Activated CD8-positive, alpha-beta T cell treated with anti-CD3 and anti-CD28 coated beads for 36 hours (primary cell): ENCODE measurements around the gene GRAPL. TPM values are rescaled to one million over a fixed set of nuclear protein-coding genes. Genes with fewer than 3 reads are reported as not detected.
"Not testable (repeated sequence)": the region's sequence is repeated elsewhere in the genome, so short reads cannot be mapped to it uniquely, and the experiment has no call there.

Experiments used
- ATAC-seq: fragments of 200-7000 bp; cut with Tn5 transposase; one replicate; pipeline ENCODE4 v1.10.0; 2021; ENCODE audit warnings: mild to moderate bottlenecking, moderate library complexity
- CTCF ChIA-PET: fragments of 350-600 bp; sonication (Branson Sonifier 250); formaldehyde crosslinking; loops from one replicate; lab custom pipeline; 2021; ENCODE audit warnings: antibody characterized with exemption; lab: Charles Lee
- POLR2A ChIA-PET: fragments of 350-600 bp; sonication (Branson Sonifier 250); formaldehyde crosslinking; loops from one replicate; lab custom pipeline; 2021; ENCODE audit warnings: antibody characterized with exemption; lab: Charles Lee
- DNase-seq: peaks from one replicate; pipeline ENCODE4 v3.0.0-alpha.2; 2020
- H3K27ac Mint-ChIP-seq: one replicate; pipeline ENCODE4 v1.8.0; 2021; ENCODE audit warnings: mild to moderate bottlenecking, mixed read lengths
- H3K27me3 Mint-ChIP-seq: one replicate; pipeline ENCODE4 v1.8.0; 2021; ENCODE audit warnings: mixed read lengths
- H3K36me3 Mint-ChIP-seq: one replicate; pipeline ENCODE4 v1.8.0; 2021; ENCODE audit warnings: low read depth, mixed read lengths
- H3K4me1 Mint-ChIP-seq: one replicate; pipeline ENCODE4 v1.8.0; 2021; ENCODE audit warnings: low read depth, mixed read lengths
- H3K4me3 Mint-ChIP-seq: one replicate; pipeline ENCODE4 v1.8.0; 2021; ENCODE audit warnings: mild to moderate bottlenecking, moderate library complexity, mixed read lengths
- H3K9me3 Mint-ChIP-seq: one replicate; pipeline ENCODE4 v1.8.0; 2021; ENCODE audit warnings: mixed read lengths
- intact Hi-C: fragments of 100-400 bp; cut with micrococcal nuclease; formaldehyde crosslinking; loops from one replicate; pipeline ENCODE4 v1.10.0; 2022
- total RNA-seq, 2 experiments: library from RNA; stranded (reverse); gene quantifications; one replicate each; pipeline ENCODE4 v1.2.3, GENCODE V29; 2021

GRAPL gene
- total RNA-seq, 2 experiments from 2014 or later, result 5.1 to 6.5 TPM

DNA sequence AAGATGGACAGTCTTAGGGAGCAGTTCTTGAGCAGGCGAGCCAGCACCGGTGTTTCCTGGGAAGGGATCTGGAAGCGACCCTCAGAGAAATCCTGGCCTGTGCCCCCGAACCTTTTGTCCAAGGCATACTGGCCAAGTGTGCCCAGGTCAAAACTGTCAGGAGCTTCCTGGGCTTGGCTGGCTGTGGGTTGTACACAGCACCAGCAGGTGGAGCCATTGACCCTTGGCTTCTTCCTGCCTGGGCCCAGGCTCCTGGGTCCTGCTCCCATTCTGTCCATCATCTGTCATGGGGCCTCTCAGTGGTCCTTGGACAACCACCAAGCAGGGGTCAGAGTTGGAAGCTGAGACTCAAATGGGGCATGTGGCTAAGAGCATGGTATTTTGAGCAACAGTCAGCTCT is 15.0 kb downstream of the GRAPL start:
- H3K27ac Mint-ChIP-seq, H3K4me1 Mint-ChIP-seq, intact Hi-C loops, H3K27me3 Mint-ChIP-seq, H3K4me3 Mint-ChIP-seq, POLR2A ChIA-PET, CTCF ChIA-PET, H3K9me3 Mint-ChIP-seq, H3K36me3 Mint-ChIP-seq: not testable (repeated sequence)
- peak; percentile 57 for ATAC-seq
- DNase-seq, result peak; percentile 45

DNA sequence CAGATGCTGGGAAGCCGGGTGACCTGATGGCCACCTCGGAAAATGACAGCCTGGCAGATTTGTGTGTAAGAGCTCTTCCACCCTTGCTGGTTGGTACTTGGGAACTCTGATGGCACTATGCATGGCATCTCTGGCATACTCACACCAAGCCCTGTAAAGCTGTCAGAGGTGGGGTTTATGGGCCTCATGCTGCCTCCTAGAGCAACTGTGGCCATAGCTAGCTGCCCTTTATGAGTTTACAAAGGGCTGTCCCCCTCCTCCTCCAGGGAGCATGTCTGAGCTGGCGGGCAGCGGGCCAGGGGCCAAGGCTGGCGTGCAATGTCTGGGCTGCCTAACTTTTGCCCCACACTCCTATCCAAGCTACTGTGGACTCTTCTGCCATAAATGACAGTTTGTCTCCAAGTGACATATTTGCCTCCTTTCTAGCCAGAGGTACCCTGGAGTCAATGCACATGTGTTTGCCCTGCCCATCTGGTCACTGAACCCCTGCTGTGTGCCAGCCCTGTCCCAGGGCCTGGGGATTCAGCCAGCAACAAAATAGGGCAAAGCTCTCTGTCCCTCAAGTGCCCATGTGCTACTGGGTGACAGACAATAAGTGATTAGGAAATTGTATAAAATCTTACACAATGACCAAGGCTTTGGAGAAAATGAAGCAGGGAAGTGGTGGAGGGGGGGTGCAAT is 15.8 kb downstream of the GRAPL start:
- H3K36me3 Mint-ChIP-seq, ATAC-seq, CTCF ChIA-PET, H3K4me3 Mint-ChIP-seq, H3K4me1 Mint-ChIP-seq, H3K27ac Mint-ChIP-seq, H3K27me3 Mint-ChIP-seq, POLR2A ChIA-PET, H3K9me3 Mint-ChIP-seq, DNase-seq, intact Hi-C loops: not testable (repeated sequence)

DNA sequence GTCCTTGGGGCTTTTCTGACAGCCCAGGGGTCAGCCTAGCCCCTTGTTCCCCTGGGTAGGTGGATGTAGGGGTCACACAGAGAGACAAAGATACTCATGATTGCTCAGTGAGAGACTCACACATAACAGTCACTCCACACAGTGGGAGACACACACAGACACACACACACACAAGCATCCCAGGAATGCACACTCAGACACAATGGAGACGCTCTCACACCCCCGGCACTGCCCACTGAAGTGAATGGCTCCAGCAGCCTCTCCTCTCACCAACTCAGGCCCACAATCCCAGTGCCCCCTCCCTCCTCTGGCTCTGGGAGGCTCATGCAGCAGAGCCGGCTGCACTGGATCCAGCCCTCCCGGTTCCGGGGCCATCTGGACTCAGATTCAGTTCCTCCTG is 17.0 kb downstream of the GRAPL start:
- H3K9me3 Mint-ChIP-seq, CTCF ChIA-PET, ATAC-seq, H3K4me3 Mint-ChIP-seq, DNase-seq, H3K27me3 Mint-ChIP-seq, H3K27ac Mint-ChIP-seq, POLR2A ChIA-PET, H3K36me3 Mint-ChIP-seq, H3K4me1 Mint-ChIP-seq, intact Hi-C loops: not testable (repeated sequence)

DNA sequence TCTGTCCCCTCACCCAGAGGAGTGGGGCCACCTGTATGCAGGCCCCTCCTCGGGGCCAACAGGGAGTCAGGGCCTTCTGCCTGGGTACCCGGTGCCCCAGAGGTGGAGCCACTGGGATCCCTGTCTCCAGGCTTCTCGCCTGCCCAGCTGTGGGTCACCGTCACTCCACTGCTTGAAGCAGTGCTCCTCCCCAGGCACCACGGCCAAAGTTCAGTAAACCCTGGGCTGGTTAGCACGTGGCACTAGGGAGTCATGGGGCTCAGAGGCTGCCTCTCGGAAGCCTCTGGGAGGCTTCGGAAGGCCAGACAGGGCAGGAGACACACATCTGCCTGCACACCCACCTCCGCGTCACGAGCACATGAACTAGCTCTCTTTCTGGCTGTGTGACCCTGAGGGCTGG is 18.1 kb downstream of the GRAPL start:
- H3K9me3 Mint-ChIP-seq, H3K27ac Mint-ChIP-seq, intact Hi-C loops, DNase-seq, ATAC-seq, H3K4me3 Mint-ChIP-seq, H3K4me1 Mint-ChIP-seq, POLR2A ChIA-PET, H3K27me3 Mint-ChIP-seq, H3K36me3 Mint-ChIP-seq, CTCF ChIA-PET: not testable (repeated sequence)

DNA sequence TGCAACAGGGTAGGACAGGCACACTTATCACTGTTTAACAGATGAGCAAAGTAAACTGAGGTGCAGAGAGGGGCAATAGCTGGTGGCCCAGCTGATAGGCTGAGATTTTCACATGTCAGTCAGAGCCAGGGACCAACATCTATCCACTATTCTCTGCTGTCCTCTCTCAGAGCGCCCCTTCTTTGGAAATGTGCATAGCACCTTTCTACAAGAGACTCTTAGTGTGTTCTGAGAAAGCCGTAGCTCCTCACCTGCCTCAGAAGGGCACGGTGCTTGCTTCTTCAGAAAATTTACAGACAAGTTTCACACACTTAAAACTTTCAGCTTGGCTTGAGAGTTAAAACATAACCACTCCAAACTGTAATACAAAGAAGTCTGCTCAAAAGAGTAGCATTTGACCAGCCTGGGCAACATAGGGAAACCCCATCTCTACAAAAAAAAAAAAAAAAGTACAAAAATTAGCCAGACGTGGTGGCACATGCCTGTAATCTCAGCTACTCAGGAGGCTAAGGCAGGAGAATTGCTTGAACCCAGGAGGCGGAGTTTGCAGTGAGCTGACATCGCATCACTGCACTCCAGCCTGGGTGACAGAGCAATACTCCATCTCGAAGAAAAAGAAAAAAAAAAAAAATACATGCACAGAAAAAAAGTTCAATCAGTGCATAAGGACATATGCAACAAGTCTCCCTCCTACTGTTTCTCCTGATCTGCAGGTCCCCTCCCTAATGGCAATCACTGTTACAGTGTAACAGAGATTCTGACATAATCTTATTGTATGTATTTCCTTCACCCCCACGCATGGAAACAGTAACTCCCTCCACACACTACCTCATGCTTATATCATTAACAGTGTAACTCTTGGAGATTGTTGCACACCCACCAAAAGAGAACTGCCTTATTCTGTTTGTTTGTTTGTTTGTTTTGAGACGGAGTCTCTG is 23.6 kb downstream of the GRAPL start:
- H3K4me1 Mint-ChIP-seq, intact Hi-C loops, H3K9me3 Mint-ChIP-seq, DNase-seq, H3K4me3 Mint-ChIP-seq, ATAC-seq, H3K27me3 Mint-ChIP-seq, H3K36me3 Mint-ChIP-seq, CTCF ChIA-PET, POLR2A ChIA-PET, H3K27ac Mint-ChIP-seq: not testable (repeated sequence)

DNA sequence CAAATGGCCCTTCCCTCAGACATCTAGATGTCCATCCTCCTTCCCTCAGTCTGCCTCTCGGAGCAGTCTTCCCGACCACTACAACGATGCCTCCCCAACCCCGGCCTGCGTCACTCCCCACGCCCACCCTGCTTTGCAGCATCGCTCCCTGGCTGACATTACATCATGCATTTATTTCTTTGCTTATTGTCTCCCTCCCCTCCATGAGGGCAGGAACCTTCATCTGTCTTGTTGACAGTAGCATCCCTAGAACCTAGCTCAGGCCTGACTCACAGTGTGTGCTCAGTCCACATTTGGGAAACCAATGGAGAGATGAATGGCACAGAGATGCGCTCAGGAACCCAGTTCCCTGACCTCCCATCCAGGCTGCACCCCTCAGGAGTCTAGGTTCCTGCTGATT is 30.2 kb downstream of the GRAPL start:
- H3K27ac Mint-ChIP-seq, DNase-seq, H3K36me3 Mint-ChIP-seq, H3K27me3 Mint-ChIP-seq, ATAC-seq, H3K4me3 Mint-ChIP-seq, CTCF ChIA-PET, H3K4me1 Mint-ChIP-seq, H3K9me3 Mint-ChIP-seq, POLR2A ChIA-PET, intact Hi-C loops: not testable (repeated sequence)

DNA sequence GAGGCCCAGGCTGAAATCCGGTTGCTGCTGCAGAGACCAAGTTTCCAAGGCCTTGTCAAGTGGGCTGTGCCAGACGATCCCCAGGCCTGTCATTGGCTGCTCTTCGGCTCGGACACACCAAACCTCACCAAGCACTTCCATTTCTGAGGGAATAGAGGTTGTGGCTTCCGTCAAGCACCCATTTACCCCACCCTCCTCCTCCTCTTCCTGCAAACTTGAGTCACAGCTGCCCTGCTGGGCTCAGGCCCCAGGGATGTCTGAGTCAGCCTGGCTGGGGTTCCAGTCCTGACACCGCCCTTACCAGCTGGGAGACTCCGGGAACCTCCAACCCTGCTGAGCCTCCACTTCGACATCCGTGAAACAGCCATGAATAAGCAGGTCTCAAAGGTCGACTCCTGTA is 31.1 kb downstream of the GRAPL start:
- ATAC-seq, H3K9me3 Mint-ChIP-seq, H3K36me3 Mint-ChIP-seq, H3K27ac Mint-ChIP-seq, POLR2A ChIA-PET, H3K27me3 Mint-ChIP-seq, H3K4me3 Mint-ChIP-seq, H3K4me1 Mint-ChIP-seq, DNase-seq, intact Hi-C loops, CTCF ChIA-PET: not testable (repeated sequence)

DNA sequence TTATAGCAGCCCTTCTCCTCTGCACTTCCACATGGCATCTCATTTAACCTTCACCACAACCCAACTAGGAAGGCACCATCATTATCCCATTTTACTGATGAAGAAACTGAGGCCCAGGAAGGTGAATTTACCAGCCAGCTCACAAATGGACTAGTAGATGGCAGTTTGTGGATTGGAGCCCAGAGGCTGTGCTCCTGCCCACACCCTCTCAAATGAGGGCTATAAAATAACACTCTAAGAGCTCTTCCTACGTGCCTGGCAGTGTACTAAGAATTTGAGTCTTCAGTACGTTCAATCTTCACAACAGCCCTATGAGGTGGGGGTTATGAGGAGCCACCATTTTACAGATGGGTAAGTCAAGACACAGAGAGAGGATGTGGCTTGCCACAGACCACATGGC is 31.5 kb downstream of the GRAPL start:
- CTCF ChIA-PET, H3K4me1 Mint-ChIP-seq, POLR2A ChIA-PET, H3K9me3 Mint-ChIP-seq, DNase-seq, H3K36me3 Mint-ChIP-seq, H3K27ac Mint-ChIP-seq, H3K27me3 Mint-ChIP-seq, ATAC-seq, intact Hi-C loops, H3K4me3 Mint-ChIP-seq: not testable (repeated sequence)

DNA sequence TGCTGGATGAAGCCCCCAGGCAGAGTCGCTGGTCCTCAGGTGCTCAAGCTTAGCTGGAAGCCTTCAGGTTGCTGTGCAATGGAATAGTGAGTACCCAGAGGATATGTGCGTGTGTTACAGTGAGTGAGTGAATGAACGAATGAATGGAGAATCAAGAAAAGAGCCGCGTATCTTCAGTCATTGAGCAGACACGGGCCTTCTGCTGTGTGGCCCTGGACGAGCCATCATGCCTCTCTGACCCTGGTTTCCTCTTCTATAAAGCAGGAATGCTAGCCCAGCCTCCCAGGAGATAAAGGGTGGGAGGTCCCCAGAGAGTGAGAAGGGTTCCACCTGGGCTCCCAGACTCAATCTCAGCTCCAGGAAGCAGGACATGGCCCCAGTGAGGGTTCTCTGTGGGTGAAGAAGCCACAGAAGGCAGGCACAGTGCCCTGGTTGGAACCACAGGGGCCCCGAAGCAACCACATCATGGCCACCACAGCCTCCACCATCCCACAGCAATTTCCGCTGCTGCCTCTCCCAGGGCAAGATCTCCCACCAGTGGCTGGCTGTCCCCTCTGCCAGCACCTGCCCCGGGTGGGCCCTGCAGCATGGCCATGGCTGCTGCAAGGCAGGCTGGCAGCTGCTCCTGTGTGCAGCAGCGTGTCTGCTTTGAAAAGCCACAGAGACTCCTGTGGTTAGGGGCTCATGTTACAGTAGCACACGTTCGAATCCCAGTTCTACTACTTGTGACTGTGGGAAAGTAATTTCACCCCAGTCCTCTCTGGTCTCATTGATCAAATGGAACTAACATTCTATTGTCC is 34.1 kb downstream of the GRAPL start:
- H3K27ac Mint-ChIP-seq, intact Hi-C loops, H3K27me3 Mint-ChIP-seq, H3K4me3 Mint-ChIP-seq, POLR2A ChIA-PET, DNase-seq, H3K9me3 Mint-ChIP-seq, H3K36me3 Mint-ChIP-seq, CTCF ChIA-PET, H3K4me1 Mint-ChIP-seq: not testable (repeated sequence)
- ATAC-seq, result peak; percentile 51

DNA sequence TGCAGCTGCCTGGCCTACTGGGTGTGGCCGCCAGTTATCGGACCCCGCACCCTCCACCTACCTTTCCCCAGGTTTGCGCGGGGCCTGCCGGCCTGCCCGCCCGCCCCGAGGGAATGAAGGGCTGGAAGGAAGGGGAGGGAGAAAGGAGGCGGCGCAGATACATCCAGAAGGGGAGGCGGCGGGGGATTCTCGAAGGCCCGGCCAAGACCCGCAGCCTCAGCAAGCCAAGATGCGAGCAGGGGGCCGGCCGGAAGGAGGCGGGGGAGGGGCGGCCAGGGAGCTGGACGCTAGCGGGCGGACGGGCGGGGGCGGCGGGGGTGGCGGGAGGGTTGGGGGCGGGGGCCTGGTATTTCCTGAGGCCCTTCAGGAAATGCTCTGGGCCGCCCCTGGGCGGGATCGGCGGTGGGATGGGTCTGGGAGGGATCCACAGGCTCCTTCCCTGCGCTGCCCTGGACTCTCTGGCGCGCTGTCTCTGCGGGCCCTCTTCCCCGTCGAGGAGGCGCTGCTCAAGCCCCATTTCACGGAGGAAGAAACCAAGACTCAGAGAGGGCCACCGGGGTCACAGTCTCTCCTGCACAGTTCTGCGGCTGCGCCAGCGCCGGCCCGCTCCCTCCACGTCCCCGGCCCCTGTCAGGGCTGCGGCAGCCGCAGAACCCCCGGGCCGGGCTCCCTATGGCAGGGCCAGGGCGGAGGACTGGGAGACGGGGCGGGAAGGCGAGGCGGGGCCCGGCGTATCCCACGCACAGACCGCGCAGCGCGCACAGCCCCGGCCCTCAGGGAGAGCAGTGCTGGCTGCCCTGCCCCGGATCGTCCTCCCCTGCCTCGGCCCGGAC is 35.2 kb downstream of the GRAPL start:
- H3K9me3 Mint-ChIP-seq, intact Hi-C loops, H3K27ac Mint-ChIP-seq, CTCF ChIA-PET, H3K36me3 Mint-ChIP-seq, POLR2A ChIA-PET, H3K27me3 Mint-ChIP-seq, H3K4me1 Mint-ChIP-seq, H3K4me3 Mint-ChIP-seq, DNase-seq: not testable (repeated sequence)
- ATAC-seq, result peak; percentile 32

DNA sequence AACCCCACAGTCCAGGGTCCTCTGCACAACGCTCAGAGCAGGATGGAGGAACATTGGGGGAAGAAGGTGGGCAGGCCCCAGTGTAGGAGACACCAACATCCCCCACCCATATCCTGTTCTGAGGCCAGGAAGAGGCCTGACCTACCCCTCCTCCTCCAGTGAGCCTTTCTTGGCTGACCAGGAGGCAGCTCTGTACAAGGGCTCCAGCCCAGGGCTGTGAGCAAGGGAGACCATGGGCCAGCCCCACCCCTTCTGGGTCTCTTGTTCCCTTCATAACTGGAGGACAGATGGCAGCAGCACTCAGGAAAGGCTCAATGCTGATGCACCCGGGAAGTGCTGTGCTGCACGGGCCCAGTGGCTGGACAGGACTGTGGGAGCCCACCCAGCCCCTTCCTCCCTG is 47.0 kb downstream of the GRAPL start:
- H3K9me3 Mint-ChIP-seq, POLR2A ChIA-PET, CTCF ChIA-PET, H3K4me3 Mint-ChIP-seq, intact Hi-C loops, H3K36me3 Mint-ChIP-seq, H3K27ac Mint-ChIP-seq, H3K27me3 Mint-ChIP-seq, DNase-seq, H3K4me1 Mint-ChIP-seq, ATAC-seq: not testable (repeated sequence)
